Type B pancreatic cell (in vitro differentiated cells): Measurements from ENCODE around the gene POR. TPM values are rescaled to one million over a fixed set of nuclear protein-coding genes. Genes with fewer than 3 reads are reported as not detected.
"Not testable (repeated sequence)": the region's sequence is repeated elsewhere in the genome, so short reads cannot be mapped to it uniquely, and the experiment has no call there.

Source experiments
- DNase-seq: peaks from one replicate; pipeline ENCODE4 v3.0.0; 2021; ENCODE audit warnings: mixed read lengths; ENCODE audit not compliant: unreplicated experiment; ENCODE audit errors: extremely low spot score
- H3K27ac Mint-ChIP-seq: 2 replicates; pipeline ENCODE4 v1.8.0; 2021; ENCODE audit warnings: mild to moderate bottlenecking, mixed read lengths
- H3K27me3 Mint-ChIP-seq: 2 replicates; pipeline ENCODE4 v1.8.0; 2021; ENCODE audit warnings: mixed read lengths
- H3K36me3 Mint-ChIP-seq: 2 replicates; pipeline ENCODE4 v1.8.0; 2021; ENCODE audit warnings: mixed read lengths
- H3K4me1 Mint-ChIP-seq: one replicate; pipeline ENCODE4 v1.8.0; 2021; ENCODE audit warnings: mixed read lengths; ENCODE audit not compliant: unreplicated experiment
- H3K4me3 Mint-ChIP-seq: 2 replicates; pipeline ENCODE4 v1.8.0; 2021; ENCODE audit warnings: mild to moderate bottlenecking, mixed read lengths
- H3K9me3 Mint-ChIP-seq: 2 replicates; pipeline ENCODE4 v1.8.0; 2021; ENCODE audit warnings: mixed read lengths
- total RNA-seq: library from RNA; stranded (reverse); gene quantifications from 2 replicates; pipeline ENCODE4 v1.2.1, GENCODE V29; 2021; ENCODE audit warnings: low replicate concordance
- TF ChIP-seq, protein P1 (sequence below): fragments of 200-600 bp; sonication (generic); conservative IDR thresholded peaks from 2 replicates; pipeline ENCODE4 v1.5.0; 2021; ENCODE audit warnings: antibody characterized with exemption, mild to moderate bottlenecking

POR gene
- total RNA-seq, 1 donor from 2014 or later: 122 TPM

DNA sequence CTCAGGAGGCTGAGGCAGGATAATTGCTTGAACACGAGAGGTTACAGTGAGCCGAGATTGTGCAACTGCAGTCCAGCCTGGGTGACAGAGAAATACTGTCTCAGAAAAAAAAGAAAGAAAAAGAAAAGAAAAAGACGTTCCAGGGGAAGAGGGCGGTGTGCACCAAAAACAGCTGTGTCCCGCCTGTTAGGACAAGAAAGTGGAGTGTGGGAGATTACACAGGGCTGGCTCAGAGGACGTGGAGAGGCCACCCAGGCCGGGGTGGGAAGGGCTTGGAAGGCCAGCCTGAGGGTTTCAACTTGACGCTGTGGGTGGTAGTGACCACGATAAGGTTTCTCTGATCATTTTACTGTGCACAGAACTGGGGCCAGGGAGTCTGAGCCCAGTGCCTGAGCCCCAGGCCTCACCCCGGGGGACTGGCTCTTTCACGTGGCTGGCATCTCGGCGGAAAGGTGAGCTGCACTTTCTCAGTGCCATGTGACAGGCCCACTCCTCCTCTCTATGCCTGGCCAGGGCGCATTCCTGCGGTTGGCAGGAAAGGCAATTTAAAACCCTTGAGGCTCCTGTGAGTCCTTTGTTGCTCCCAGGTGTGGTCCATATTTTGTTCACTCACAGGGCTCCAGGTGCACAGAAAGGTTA is 22.2 kb upstream of the POR start:
- Mint-ChIP-seq H3K27me3 (no peaks in the 10 kb centered on the region), H3K36me3 (peaks cover 6% of the 10 kb centered on the region), H3K4me1 (peaks cover 10% of the 10 kb centered on the region), H3K27ac (peak overlapping the region; percentile 90), H3K4me3 (no peak overlapping the region), H3K9me3 (no peaks in the 10 kb centered on the region)
- TF ChIP-seq, protein P1, sequence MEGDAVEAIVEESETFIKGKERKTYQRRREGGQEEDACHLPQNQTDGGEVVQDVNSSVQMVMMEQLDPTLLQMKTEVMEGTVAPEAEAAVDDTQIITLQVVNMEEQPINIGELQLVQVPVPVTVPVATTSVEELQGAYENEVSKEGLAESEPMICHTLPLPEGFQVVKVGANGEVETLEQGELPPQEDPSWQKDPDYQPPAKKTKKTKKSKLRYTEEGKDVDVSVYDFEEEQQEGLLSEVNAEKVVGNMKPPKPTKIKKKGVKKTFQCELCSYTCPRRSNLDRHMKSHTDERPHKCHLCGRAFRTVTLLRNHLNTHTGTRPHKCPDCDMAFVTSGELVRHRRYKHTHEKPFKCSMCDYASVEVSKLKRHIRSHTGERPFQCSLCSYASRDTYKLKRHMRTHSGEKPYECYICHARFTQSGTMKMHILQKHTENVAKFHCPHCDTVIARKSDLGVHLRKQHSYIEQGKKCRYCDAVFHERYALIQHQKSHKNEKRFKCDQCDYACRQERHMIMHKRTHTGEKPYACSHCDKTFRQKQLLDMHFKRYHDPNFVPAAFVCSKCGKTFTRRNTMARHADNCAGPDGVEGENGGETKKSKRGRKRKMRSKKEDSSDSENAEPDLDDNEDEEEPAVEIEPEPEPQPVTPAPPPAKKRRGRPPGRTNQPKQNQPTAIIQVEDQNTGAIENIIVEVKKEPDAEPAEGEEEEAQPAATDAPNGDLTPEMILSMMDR: no peak
- no peak for DNase-seq

DNA sequence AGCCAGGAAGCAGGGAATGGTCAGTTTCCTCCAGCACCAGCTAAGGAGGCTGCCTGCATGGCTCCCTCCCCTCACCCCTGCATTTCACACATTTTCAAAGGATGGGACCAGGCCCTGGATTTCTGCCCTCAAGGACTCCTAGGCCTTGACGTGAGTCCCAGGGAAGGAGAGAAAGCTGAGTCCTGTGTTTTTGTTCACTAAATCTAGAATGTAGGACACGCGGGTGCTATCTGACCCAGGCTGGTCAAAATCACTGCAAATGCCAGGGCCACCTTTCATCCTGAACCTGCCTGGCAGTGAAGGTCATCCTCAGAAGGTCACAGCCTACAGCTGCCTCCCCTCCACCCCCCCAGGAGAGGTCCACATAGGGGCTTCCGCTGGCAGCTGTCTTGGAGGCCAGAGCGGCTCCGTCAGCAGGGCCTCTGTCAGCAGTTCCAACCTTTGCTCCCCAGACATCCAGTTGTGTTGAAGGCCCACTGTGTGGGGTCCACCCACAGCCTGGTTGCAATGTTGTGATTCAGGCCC is 18.1 kb upstream of the POR start:
- Mint-ChIP-seq H3K4me1 (peaks cover 6% of the 10 kb centered on the region), H3K27ac (no peak overlapping the region), H3K4me3 (no peak overlapping the region), H3K27me3 (no peaks in the 10 kb centered on the region), H3K9me3 (no peaks in the 10 kb centered on the region), H3K36me3 (no peaks in the 10 kb centered on the region)
- DNase-seq: no peak
- TF ChIP-seq, protein P1: no peak

DNA sequence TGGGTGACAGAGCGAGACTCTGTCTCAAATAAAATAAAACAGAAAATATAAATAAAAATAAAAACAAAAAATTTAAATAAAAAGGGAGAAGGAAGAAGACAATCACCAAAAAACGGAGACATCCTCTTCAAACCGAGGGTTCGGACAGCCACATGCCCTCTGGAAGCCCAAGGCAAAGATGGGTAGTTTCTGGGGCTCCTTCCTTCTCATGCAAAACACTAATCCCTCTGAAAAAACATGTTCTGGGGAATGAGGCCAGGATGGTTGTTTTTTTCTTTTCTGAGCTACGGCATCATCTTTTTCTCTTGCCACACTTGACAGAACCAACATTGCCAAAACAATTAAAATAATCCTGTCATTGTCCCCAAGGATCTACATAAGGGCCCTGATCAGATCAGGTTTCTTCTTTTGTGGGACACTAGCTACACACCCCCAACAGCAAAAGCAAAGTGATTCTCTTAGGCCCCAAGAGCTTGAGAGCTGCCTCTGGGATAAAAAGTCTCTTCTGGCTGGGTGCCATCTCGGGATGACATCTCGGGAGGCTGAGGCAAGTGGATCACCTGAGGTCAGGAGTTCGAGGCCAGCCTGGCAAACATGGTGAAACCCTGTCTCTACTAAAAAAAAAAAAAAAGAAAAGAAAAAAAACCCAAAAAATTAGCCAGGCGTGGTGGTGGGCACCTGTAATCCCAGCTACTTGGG is 14.2 kb upstream of the POR start:
- no peaks in the 10 kb centered on the region for H3K9me3 Mint-ChIP-seq
- no peaks in the 10 kb centered on the region for H3K36me3 Mint-ChIP-seq
- H3K4me3 Mint-ChIP-seq: no peak overlapping the region
- peaks cover 1% of the 10 kb centered on the region for H3K4me1 Mint-ChIP-seq
- H3K27ac Mint-ChIP-seq: no peak overlapping the region
- TF ChIP-seq, protein P1: no peak
- H3K27me3 Mint-ChIP-seq: no peaks in the 10 kb centered on the region
- no peak for DNase-seq

DNA sequence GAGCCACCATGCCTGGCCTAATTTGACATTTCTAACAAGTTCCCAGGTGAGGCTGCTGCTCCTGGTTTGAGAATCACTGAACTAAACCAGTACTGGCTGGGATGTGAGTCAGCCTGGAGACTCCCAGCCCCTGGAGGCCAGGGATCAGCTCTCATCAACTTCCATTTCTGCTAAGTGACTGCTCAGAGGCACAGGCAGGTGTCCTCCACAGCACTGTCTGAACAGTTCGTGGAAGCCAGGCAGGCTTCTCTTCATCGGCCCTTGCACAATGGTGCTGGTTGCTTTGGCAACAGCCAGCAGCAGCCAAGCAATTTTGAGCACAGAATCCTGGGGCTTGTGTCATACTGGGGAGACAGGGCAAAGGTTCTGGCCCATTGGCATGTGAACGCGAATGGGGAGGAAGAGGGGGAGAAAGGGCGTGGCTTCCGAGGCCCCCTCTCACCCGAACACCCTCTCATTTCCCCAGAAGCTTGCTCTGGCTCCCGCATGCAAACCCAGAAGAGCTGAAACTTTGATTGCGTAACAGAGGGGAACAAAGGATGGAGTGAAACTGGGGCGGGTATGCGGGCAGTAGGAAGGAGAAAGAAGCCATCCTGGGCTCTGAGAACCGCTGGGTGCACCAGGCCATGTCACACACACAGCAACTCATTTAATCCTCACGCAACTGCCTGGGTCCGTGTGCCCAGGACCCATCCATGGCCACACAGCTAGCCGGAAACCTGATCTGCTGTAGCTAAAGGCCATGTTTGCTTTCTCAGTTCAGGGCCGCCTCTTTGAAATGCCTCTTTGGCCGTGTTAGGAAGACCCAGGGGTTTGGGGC is 9.0 kb upstream of the POR start:
- H3K27ac Mint-ChIP-seq: peak overlapping the region; percentile 80
- H3K4me3 Mint-ChIP-seq: peak overlapping the region; percentile 57
- peaks cover 8% of the 10 kb centered on the region for H3K4me1 Mint-ChIP-seq
- no peaks in the 10 kb centered on the region for H3K36me3 Mint-ChIP-seq
- no peaks in the 10 kb centered on the region for H3K27me3 Mint-ChIP-seq
- DNase-seq: no peak
- TF ChIP-seq, protein P1: no peak
- no peaks in the 10 kb centered on the region for H3K9me3 Mint-ChIP-seq

DNA sequence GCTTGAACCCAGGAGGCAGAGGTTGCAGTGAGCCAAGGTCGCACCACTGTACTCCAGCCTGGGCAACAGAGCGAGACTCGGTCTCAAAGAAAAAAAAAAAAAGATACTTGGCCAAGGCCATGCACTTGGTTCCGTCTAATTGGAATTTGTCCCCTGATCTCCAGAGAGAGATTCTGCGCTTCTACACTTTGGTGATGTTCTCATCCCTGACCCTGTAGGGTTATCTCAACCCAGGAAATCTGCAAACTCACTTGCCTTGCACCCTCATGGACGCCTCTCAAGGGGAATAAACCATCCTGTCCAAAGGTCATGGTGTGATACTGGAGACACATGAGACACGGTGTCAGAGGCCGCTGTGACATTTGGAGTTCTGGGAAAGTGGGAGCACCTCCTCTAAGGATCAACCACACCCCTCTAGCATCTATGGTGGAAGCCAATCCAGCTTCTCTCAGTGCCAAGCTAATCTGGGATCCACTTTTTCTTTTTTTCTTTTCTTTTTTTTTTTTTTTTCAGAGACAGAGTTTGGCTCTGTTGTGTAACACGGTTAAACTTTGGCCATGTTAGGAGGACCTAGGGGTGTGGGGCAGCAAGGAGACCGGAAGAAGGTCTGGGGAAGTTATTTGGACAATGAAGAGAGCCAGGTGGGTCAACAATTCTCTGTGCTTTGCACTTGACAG is 7.8 kb upstream of the POR start:
- Mint-ChIP-seq H3K9me3 (no peaks in the 10 kb centered on the region), H3K4me1 (peaks cover 8% of the 10 kb centered on the region), H3K27me3 (no peaks in the 10 kb centered on the region), H3K27ac (peak overlapping the region; percentile 64), H3K4me3 (no peak overlapping the region), H3K36me3 (no peaks in the 10 kb centered on the region)
- no peak for DNase-seq
- TF ChIP-seq, protein P1: no peak

DNA sequence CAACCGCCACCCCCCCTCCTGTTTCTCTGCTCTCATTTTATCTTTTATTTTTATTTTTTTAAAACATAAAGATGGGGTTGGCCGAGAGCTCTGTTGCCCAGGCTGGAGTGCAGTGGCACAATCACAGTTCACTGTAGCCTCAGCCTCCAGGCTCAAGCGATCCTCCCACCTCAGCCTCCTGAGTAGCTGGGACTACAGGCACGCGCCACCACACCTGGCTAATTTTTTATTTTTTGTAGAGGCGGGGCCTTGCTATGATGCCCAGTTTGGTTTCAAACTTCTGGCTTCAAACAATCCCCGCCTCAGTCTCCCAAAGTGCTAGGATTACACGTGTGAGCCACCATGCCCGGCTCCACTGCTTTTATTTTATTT is 7.3 kb upstream of the POR start:
- not testable (repeated sequence) for H3K27ac Mint-ChIP-seq, H3K9me3 Mint-ChIP-seq, H3K36me3 Mint-ChIP-seq, H3K4me1 Mint-ChIP-seq, DNase-seq, H3K27me3 Mint-ChIP-seq, H3K4me3 Mint-ChIP-seq
